ENCODE measurements around the gene HMGCL.
"Not testable (repeated sequence)": the region's sequence is repeated elsewhere in the genome, so short reads cannot be mapped to it uniquely, and the experiment has no call there.

HMGCL gene

GRCh38 chr1:23797478-23798448 lies 27.5 kb downstream of the HMGCL start:
- DNase-seq, result no peak

- DNase-seq, result no peak
Measured at GRCh38 chr1:23796466-23797271, 28.6 kb downstream of the HMGCL start.

DNA sequence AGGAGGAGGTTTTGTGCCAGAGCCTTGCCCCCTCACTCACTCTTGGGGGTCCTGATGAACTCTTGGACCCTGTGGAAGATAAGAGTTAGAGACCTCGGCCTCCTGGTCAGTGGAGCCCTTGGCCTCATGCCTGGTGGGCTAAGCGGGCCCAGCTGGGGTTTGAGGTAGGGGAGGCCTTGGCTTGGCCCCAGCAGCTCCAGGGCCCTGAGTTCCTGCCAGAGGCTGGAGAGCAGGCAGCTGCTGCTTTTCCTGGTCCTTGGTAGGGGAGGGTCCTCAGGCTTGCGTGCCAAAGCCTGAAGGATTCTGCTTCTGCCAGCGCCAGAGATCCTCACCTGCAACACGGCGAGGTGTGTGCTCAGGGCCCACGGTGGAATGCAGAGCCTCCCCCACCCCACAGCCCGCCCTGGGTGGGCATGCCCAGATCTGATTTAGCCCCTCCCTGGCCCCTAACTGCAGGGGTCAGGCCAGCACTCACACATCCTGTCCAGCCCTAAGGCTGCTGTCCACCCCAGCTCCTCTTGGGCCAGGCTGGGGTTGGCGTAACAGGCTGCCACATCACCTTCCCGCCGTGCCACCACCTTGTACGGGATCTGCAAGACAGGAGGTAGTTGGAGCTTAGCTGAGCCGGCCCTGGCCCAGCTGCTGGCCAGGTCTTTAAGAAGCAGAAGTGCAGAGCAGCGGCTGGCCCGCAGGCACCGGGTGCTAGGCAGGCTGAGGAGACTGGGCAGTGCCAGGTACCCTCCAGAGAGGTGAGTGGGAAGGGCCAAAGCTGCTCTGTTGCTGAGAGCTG lies 29.4 kb downstream of the HMGCL start:
- DNase-seq, result no peak

DNA sequence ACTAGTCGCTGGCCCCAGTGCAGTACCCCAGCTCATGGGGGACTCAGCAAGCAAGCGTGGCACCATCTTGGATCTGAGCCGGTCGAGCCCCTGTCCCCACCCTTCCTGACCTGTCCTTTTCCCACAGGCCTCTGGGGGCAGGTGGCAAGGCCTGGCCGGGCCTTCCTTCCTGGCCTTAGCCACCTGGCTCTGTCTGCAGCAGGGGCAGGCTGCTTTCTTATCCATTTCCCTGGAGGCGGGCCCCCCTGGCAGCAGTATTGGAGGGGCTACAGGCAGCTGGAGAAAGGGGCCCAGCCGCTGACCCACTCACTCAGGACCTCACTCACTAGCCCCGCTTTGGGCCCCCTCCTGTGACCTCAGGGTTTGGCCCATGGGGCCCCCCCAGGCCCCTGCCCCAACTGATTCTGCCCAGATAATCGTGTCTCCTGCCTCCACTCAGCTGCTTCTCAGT lies 30.5 kb downstream of the HMGCL start:
- DNase-seq, result not testable (repeated sequence)

GRCh38 chr1:23793861-23794731 lies 31.1 kb downstream of the HMGCL start:
- DNase-seq, result no peak

DNA sequence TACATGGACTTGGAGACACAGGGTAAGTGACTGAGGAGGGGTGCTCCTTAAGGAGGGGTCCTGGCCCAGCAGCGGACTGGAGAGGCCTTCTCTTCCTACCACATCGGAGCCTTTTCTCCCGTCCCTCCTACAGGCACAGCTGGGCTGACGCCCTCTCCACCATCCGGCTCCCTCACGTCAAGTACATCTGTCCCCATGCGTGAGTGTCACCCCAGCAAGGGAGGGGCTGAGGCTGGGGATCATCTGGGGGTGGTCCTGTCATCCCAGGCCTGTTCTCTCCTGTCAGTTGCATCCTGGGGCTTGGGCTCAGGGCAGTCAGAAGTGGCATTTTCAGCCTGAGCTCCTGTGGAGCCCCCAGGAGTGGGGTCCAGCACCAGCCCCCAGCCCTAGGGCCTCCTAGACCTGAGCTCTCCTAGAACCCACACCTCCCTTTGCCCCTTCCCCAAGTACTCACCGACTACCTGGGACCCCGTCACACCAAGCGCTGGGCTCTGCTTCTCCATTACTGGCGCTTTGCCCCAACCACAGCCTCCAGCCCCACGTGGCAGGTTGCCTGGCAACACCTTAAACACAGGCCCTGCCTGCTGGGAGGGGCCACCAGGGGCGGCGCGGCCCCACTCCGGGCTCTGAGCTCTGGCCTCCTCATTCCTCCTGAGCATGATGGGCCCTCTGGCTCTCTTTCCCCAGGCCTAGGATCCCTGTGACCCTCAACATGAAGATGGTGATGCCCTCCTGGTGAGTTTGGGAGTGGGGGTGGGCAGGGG lies 32.0 kb downstream of the HMGCL start:
- DNase-seq, result peak; percentile 49 to 51

GRCh38 chr1:23792151-23792945 lies 32.9 kb downstream of the HMGCL start:
- DNase-seq, result no peak

GRCh38 chr1:23791516-23792047 lies 33.6 kb downstream of the HMGCL start:
- DNase-seq, result peak in 1 of 2 donors; percentile 35

DNA sequence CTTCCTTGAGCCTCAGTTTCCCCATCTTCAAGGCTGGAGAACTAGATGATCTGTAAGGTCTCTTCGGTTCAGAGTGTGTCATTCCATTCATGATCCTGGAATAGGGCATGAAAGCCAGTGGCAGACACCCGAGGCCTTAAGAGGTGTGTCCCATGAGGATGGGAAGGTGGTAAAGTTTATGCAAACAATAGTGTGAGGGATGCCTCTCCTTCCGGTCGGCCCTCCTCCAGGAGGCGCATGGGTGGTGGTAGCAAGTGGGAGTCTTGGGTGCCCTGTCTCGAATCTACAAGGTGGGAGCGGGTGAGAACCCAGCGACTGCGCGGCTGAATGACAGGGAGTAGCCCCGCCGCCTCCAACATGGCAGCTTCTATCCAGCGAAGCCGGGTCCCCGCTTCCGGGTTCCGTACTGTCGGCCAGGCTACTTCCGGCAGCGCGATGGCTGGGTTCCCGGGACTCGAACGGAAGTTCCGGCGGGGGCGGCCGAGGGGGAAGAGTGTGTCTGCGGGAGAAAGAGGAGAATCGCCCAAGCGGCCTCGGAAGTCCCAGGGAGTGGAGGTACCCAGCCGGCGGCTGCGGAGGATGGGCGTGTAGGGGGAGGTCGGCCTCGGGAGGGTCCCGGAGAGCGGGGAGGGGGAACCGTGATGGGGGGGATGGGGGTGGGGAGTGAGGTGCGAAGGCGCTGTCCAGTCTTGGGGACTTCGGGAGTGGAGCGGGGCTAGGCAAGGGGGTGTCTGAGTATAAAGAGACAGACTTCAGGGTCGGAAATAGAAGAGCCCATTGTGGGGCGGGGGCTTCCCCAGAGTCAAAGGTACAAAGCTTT lies 34.3 kb downstream of the HMGCL start, which contains the start of gene LYPLA2:
LYPLA2 (plus strand) TSS at position 450 of the 820 bp plus-strand sequence. CDS start 1,538 bp downstream, outside the sequence.
- peak; percentile 86 to 87 for DNase-seq

GRCh38 chr1:23788695-23789094 lies 36.5 kb downstream of the HMGCL start:
- DNase-seq, result no peak

DNA sequence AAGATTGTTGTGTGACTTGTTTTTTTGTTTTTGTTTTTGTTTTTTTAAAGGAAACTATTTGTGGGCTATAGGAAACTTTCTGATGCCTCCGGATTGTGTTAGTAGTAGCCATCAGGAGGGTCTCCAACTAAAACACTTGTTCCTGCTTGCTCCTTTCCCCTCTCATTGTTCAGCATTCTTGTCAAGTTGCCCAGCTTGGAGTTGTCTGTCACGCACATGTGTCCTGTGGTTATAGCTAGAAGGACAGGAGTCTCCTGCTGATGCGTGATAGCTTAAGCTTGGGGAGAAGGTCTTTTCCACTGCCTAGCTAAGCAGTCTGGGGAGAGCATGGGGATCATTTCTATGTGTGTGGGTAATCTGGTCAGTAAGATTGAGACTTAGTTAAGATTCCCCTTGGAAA lies 37.5 kb downstream of the HMGCL start:
- no peak for DNase-seq

- DNase-seq, result no peak
Measured at GRCh38 chr1:23784846-23785245, 40.4 kb downstream of the HMGCL start.

- not testable (repeated sequence) for DNase-seq
Measured at GRCh38 chr1:23783141-23783540, 42.1 kb downstream of the HMGCL start.

- DNase-seq, result no peak
Measured at GRCh38 chr1:23779826-23780371, 45.3 kb downstream of the HMGCL start.

DNA sequence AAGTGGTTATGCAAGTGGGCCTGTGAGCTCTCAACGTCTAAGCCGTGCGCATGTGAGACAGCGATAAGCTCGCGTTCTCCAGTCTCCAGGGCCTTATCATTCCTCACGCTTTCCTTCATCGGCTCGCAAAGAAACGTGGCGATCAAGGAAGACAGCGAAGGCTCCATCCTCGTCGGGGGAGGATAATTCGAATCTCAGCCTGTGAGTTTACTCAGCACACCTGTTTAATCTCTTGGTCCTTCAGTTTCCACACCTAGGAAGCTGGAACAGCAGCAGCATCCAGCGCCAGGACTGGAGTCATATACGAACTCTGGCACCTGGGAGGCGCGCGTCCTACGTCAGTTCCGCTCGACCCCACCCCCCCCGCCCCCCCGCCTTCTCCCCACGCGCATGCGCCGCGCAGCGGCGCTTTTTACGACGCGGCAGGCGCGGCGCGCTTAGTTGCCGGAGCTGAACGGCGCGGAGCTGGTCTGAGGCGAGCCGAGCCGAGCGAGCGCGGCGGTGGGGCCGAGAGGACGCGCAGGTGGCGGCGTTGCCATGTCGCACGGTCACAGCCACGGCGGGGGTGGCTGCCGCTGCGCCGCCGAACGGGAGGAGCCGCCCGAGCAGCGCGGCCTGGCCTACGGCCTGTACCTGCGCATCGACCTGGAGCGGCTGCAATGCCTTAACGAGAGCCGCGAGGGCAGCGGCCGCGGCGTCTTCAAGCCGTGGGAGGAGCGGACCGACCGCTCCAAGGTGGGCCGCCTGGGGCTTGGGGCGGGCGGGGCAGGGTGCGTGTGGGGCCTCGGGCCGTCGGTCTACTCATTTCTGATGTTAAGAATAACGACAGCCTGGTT lies 47.0 kb downstream of the HMGCL start, which contains the start of gene PITHD1:
PITHD1 (plus strand) TSS at position 440 of the 836 bp plus-strand sequence; CDS start at position 538, 98 bp downstream.
- DNase-seq, result peak; percentile 86

- DNase-seq, result no peak
Measured at GRCh38 chr1:23776217-23776616, 49.0 kb downstream of the HMGCL start.

DNA sequence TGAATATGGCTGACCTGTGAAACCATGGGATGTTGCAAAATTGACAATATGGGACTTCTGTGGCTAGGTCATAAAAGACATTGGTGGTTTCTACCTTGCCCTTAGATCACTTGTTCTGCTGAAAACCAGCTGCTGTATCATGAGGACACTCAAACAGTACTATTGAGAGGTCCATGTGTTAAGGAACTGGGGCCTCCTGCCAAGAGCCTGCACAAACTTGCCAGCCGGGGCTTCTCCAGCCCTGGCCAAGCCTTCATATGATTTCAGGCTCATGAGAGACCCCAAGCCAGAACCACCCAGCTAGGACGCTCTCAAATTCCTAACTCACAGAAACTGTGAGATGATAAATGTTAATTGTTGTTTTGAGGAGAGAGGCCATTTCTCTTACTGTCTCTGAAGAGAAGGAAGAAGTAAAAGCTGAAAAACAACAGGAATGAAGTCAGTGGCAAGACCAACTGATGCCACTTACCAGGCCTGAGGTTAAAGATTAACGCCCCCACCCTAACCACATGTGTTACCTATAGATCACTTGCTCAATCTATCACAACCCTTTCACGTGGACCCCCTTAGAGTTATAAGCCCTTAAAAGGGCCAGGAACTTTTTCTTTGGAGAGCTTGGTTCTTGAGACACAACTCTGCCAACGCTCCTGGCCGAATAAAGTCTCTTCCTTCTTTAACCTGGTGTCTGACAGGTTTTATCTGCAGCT lies 50.9 kb downstream of the HMGCL start:
- no peak for DNase-seq
